Esophagus squamous epithelium (tissue), 5 donors: Measurements from ENCODE around the gene CDC42EP2. TPM values are rescaled to one million over a fixed set of nuclear protein-coding genes. Genes with fewer than 3 reads are reported as not detected.
A peak's percentile ranks its signal among the peaks of the same experiment; 100 is the strongest.

Experiments
- DNase-seq: peaks from one replicate; lab custom pipeline; 2025; lab: John Stamatoyannopoulos, UW
- H3K27ac ChIP-seq, 4 donors: fragments of 200-600 bp; sonication (generic); one replicate each; pipeline ENCODE4 v1.5.1; 2016 to 2019; ENCODE audit warnings: mild to moderate bottlenecking in 1 of 4
- H3K27me3 ChIP-seq, 4 donors: fragments of 200-600 bp; sonication (generic); 1 replicate in 3 of 4; 2 replicates in 1 of 4; pipeline versions ENCODE4 v1.5.1 to v1.6.0; 2017 to 2021; ENCODE audit warnings: antibody characterized with exemption in 1 of 4
- H3K36me3 ChIP-seq, 3 donors: fragments of 200-600 bp; sonication (generic); one replicate each; pipeline ENCODE4 v1.5.1; 2016 to 2019
- H3K4me1 ChIP-seq, 3 donors: fragments of 200-600 bp; sonication (generic); one replicate each; pipeline ENCODE4 v1.5.1; 2017 to 2019
- H3K4me3 ChIP-seq, 4 donors: fragments of 200-600 bp; sonication (generic); 1 replicate in 3 of 4; 2 replicates in 1 of 4; pipeline ENCODE4 v1.5.1; 2016 to 2019; ENCODE audit warnings: mild to moderate bottlenecking in 2 of 4, moderate library complexity in 1 of 4
- H3K9me3 ChIP-seq, 3 donors: fragments of 200-600 bp; sonication (generic); one replicate each; pipeline ENCODE4 v1.5.1; 2016 to 2019
- CTCF ChIP-seq, 6 experiments: fragments of 450-650 bp in 4 of 6; fragments of 200-600 bp in 2 of 6; sonication (generic) in 2 of 6; IDR thresholded peaks; one replicate each; pipeline ENCODE4 v1.5.1; 2016 to 2019; ENCODE audit warnings: antibody characterized with exemption in 6 of 6, mild to moderate bottlenecking in 4 of 6, moderate library complexity in 4 of 6
- POLR2A ChIP-seq, 4 donors: fragments of 450-650 bp; IDR thresholded peaks; one replicate each; pipeline ENCODE4 v1.6.1; 2017; ENCODE audit warnings: antibody characterized with exemption in 4 of 4, mild to moderate bottlenecking in 4 of 4, moderate library complexity in 3 of 4
- WGBS, 2 donors: methylation state at CpG; one replicate each; pipeline ENCODE4 v1.1.5; 2018; 5-methylcytosine and 5-hydroxymethylcytosine counted together
- intact Hi-C: fragments of 100-400 bp; cut with DNase I; formaldehyde crosslinking; loops from one replicate; pipeline ENCODE4 v1.15.0; 2022
- total RNA-seq, 4 donors: library from RNA; depleted of rRNA; stranded (reverse); fragments of >200 nt; gene quantifications; one replicate each; pipeline ENCODE4 v1.1.0, GENCODE V29; 2016
- donor health status: DM: yes; HTN: yes; CAD: no.

CDC42EP2 gene
- total RNA-seq, 4 donors from 2014 or later = 0.76 to 11.4 (median 5.6) TPM

GRCh38 chr11:65310215-65310614 lies 4.5 kb upstream of the CDC42EP2 start:
- H3K27ac ChIP-seq = peak overlapping the region in 1 of 4 donors; percentile 7
- TF ChIP-seq POLR2A (IDR thresholded peaks at IDR 0.05) (no peak), CTCF (IDR thresholded peaks at IDR 0.05) (no peak)
- no peaks in the 10 kb centered on the region for H3K9me3 ChIP-seq
- DNase-seq = no peak
- H3K36me3 ChIP-seq = no peaks in the 10 kb centered on the region
- peaks cover 0 to 8% (median 0%) of the 10 kb centered on the region in 4 donors for H3K27me3 ChIP-seq
- WGBS, 2 donors = 20 to 45% methylated on average over 2 to 8 of the region's 10 CpGs
- intact Hi-C loops = no loop called here
- peaks cover 13 to 85% (median 36%) of the 10 kb centered on the region in 3 donors for H3K4me1 ChIP-seq
- H3K4me3 ChIP-seq = no peak overlapping the region

- Histone ChIP-seq H3K27me3 (peaks cover 0 to 8% (median 0%) of the 10 kb centered on the region in 4 donors), H3K4me3 (no peak overlapping the region), H3K36me3 (no peaks in the 10 kb centered on the region), H3K27ac (peak overlapping the region in 3 of 4 donors; percentile 0 to 9 (median 7)), H3K4me1 (peaks cover 11 to 85% (median 31%) of the 10 kb centered on the region in 3 donors), H3K9me3 (no peaks in the 10 kb centered on the region)
- no peak for TF ChIP-seq CTCF (IDR thresholded peaks at IDR 0.05)
- TF ChIP-seq POLR2A (IDR thresholded peaks at IDR 0.05) = no peak
- intact Hi-C loops = no loop called here
- 45 to 100% methylated on average over 1 to 5 of the region's 6 CpGs for WGBS, 2 donors
- no peak for DNase-seq
These were observed 3.9 kb upstream of the CDC42EP2 start for GRCh38 chr11:65310736-65311135.

- TF ChIP-seq POLR2A (IDR thresholded peaks at IDR 0.05) (no peak), CTCF (IDR thresholded peaks at IDR 0.05) (no peak)
- no peak for DNase-seq
- no peak overlapping the region for H3K4me3 ChIP-seq
These were observed 3.4 kb upstream of the CDC42EP2 start for GRCh38 chr11:65311170-65311678.

GRCh38 chr11:65315204-65315865 lies 669 bp downstream of the CDC42EP2 start:
- TF ChIP-seq CTCF (IDR thresholded peaks at IDR 0.05) = peak; percentile 91 to 96 (median 94)
- no peak for TF ChIP-seq POLR2A (IDR thresholded peaks at IDR 0.05)
- intact Hi-C loops = loop anchor here (5.0 kb wide), 1 partner anchor 43 kb away; no protein-coding TSS in a partner anchor
- 0% methylated on average over 14 of the region's 59 CpGs; no CpG with 5 or more reads in 1 of the 2 donors for WGBS, 2 donors
- Histone ChIP-seq H3K27ac (peak overlapping the region; percentile 77 to 96 (median 88)), H3K4me3 (peak overlapping the region; percentile 47 to 81 (median 77)), H3K9me3 (no peaks in the 10 kb centered on the region), H3K36me3 (no peaks in the 10 kb centered on the region), H3K27me3 (peaks cover 0 to 8% (median 0%) of the 10 kb centered on the region in 4 donors), H3K4me1 (peaks cover 18 to 88% (median 28%) of the 10 kb centered on the region in 3 donors)
- DNase-seq = no peak

More at GRCh38 chr11:65311170-65311678, 3.4 kb upstream of the CDC42EP2 start:
- WGBS, 2 donors = 57 to 60% methylated on average over 3 to 4 of the region's 5 CpGs
- Histone ChIP-seq H3K27me3 (peaks cover 0 to 8% (median 0%) of the 10 kb centered on the region in 4 donors), H3K27ac (peak overlapping the region in 3 of 4 donors; percentile 0 to 9 (median 7)), H3K4me1 (peaks cover 12 to 86% (median 31%) of the 10 kb centered on the region in 3 donors), H3K9me3 (no peaks in the 10 kb centered on the region), H3K36me3 (no peaks in the 10 kb centered on the region)
- intact Hi-C loops = no loop called here

GRCh38 chr11:65315866-65316226 lies 1.2 kb downstream of the CDC42EP2 start:
- TF ChIP-seq POLR2A (IDR thresholded peaks at IDR 0.05) = no peak
- peak in 1 of 6 experiments; percentile 39 for TF ChIP-seq CTCF (IDR thresholded peaks at IDR 0.05)
- peaks cover 18 to 88% (median 24%) of the 10 kb centered on the region in 3 donors for H3K4me1 ChIP-seq
- peak overlapping the region; percentile 47 to 81 (median 77) for H3K4me3 ChIP-seq
- no peak for DNase-seq
- intact Hi-C loops = loop anchor here (5.0 kb wide), 1 partner anchor 44 kb away; no protein-coding TSS in a partner anchor
- no peaks in the 10 kb centered on the region for H3K9me3 ChIP-seq
- WGBS, 2 donors = 5 to 18% methylated on average over 6 to 8 of the region's 8 CpGs
- H3K27me3 ChIP-seq = peaks cover 0 to 8% (median 0%) of the 10 kb centered on the region in 4 donors
- peak overlapping the region; percentile 77 to 96 (median 88) for H3K27ac ChIP-seq
- peaks cover 0 to 5% (median 0%) of the 10 kb centered on the region in 3 donors for H3K36me3 ChIP-seq
